Fibroblast of lung (primary cell): ENCODE measurements around the gene CD101.

Source experiments
- CTCF ChIP-seq, 2 donors: IDR thresholded peaks in 1 of 2; conservative IDR thresholded peaks in 1 of 2; 1 replicate in 1 of 2; 2 replicates in 1 of 2; pipeline ENCODE4 v1.5.1; 2011 to 2012; ENCODE audit warnings: low read length in 2 of 2, control low read depth in 1 of 2, inconsistent platforms in 1 of 2, low read depth in 1 of 2, mild to moderate bottlenecking in 1 of 2
- EZH2 ChIP-seq: IDR thresholded peaks from 2 replicates; pipeline ENCODE4 v1.5.1; 2012; ENCODE audit warnings: low read length, control low read depth, mild to moderate bottlenecking; ENCODE audit errors: missing control alignments

- TF ChIP-seq CTCF (conservative IDR thresholded peaks at IDR 0.05 in 1 of 2, IDR thresholded peaks at IDR 0.05 in 1 of 2; ENCODE audit: low read depth in 1 of 2, low read length in 2 of 2) (no peak), EZH2 (no peak)
Observed at GRCh38 chr1:117030271-117030877, 28.8 kb downstream of the CD101 start.
